ENCODE results near the gene SLC39A10. TPM values are rescaled to one million over a fixed set of nuclear protein-coding genes. Genes with fewer than 3 reads are reported as not detected.
A peak's percentile ranks its signal among the peaks of the same experiment; 100 is the strongest.

The SLC39A10 gene
- total RNA-seq, 1 experiment from 2014 or later, result 167 TPM

DNA sequence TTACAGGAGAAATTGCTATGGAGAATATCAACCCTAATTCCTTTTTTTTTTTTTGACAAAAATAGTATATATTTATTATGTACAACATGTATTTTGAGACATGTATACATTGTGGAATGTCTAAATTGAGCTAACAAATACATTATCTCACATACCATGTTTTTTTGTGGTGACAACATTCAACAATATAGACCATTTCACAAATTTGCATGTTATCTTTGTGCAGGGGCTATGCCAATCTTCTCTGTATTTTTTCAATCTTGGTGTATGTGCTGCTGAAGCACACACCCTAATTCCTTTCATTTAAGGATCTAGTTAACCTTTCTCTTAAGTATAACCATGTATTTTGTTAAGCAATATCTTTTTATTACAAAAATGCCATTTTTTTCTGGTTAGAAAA, 13.2 kb downstream of the SLC39A10 start:
- no peak for DNase-seq (ENCODE audit: low spot score)
- CTCF ChIA-PET, result interaction anchor here (0.7 to 1.5 kb wide), 2 partner anchors 9 to 10 kb away, joined by 3 to 6 read pairs; no protein-coding TSS in a partner anchor
- H3K4me1 Mint-ChIP-seq, result peaks cover 33% of the 10 kb centered on the region
- H3K9me3 Mint-ChIP-seq, result no peaks in the 10 kb centered on the region
- TF ChIP-seq NR1H2 (CRISPR knock-in tag; IDR thresholded peaks at IDR 0.05), result no peak
- TF ChIP-seq, protein P1, sequence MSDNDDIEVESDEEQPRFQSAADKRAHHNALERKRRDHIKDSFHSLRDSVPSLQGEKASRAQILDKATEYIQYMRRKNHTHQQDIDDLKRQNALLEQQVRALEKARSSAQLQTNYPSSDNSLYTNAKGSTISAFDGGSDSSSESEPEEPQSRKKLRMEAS (CRISPR knock-in tag; IDR thresholded peaks at IDR 0.05), result no peak
- TF ChIP-seq, protein P2, sequence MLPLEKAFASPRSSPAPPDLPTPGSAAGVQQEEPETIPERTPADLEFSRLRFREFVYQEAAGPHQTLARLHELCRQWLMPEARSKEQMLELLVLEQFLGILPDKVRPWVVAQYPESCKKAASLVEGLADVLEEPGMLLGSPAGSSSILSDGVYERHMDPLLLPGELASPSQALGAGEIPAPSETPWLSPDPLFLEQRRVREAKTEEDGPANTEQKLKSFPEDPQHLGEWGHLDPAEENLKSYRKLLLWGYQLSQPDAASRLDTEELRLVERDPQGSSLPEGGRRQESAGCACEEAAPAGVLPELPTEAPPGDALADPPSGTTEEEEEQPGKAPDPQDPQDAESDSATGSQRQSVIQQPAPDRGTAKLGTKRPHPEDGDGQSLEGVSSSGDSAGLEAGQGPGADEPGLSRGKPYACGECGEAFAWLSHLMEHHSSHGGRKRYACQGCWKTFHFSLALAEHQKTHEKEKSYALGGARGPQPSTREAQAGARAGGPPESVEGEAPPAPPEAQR (CRISPR knock-in tag; IDR thresholded peaks at IDR 0.05), result no peak
- TF ChIP-seq, protein P3, sequence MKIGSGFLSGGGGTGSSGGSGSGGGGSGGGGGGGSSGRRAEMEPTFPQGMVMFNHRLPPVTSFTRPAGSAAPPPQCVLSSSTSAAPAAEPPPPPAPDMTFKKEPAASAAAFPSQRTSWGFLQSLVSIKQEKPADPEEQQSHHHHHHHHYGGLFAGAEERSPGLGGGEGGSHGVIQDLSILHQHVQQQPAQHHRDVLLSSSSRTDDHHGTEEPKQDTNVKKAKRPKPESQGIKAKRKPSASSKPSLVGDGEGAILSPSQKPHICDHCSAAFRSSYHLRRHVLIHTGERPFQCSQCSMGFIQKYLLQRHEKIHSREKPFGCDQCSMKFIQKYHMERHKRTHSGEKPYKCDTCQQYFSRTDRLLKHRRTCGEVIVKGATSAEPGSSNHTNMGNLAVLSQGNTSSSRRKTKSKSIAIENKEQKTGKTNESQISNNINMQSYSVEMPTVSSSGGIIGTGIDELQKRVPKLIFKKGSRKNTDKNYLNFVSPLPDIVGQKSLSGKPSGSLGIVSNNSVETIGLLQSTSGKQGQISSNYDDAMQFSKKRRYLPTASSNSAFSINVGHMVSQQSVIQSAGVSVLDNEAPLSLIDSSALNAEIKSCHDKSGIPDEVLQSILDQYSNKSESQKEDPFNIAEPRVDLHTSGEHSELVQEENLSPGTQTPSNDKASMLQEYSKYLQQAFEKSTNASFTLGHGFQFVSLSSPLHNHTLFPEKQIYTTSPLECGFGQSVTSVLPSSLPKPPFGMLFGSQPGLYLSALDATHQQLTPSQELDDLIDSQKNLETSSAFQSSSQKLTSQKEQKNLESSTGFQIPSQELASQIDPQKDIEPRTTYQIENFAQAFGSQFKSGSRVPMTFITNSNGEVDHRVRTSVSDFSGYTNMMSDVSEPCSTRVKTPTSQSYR (CRISPR knock-in tag; IDR thresholded peaks at IDR 0.05), result no peak
- TF ChIP-seq FOXK1 (CRISPR knock-in tag; IDR thresholded peaks at IDR 0.05), result no peak
- no peak for TF ChIP-seq AFF4 (CRISPR knock-in tag; IDR thresholded peaks at IDR 0.05; ENCODE audit: borderline replicate concordance)
- no peak for TF ChIP-seq FOXJ3 (CRISPR knock-in tag; IDR thresholded peaks at IDR 0.05; ENCODE audit: borderline replicate concordance)
- TF ChIP-seq JUN (CRISPR knock-in tag; IDR thresholded peaks at IDR 0.05), result no peak
- TF ChIP-seq, protein P4, sequence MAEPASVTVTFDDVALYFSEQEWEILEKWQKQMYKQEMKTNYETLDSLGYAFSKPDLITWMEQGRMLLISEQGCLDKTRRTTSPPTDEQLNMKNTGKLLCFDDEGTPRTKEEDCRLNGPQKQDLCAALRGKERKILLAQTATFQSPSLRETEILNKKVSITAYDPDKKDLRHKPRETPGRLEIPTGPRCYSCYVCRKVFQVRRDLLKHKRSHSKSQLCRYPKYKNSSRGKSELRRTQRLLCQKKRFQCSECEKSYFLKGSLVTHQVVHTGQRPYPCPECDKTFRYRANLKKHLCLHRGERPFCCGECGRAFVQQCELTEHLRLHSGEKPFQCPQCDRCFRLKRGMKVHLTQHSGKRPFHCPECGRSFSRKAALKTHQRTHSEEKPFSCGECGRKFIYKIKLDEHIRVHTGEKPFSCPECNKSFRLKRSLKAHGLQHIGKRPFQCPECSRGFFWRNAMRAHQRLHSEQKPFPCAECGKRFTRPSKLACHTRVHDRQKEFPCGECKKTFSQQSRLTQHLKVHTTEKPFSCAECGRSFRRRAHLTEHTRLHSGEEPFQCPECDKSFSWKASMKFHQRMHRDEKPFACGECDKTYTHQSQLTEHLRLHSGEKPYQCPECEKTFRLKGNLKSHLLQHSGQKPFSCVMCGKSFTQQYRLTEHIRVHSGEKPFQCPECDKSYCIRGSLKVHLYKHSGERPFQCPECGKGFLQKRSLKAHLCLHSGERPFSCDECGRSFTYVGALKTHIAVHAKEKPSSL (CRISPR knock-in tag; conservative IDR thresholded peaks at IDR 0.05), result no peak
- TF ChIP-seq ATF6 (CRISPR knock-in tag; IDR thresholded peaks at IDR 0.05), result no peak
- no peak overlapping the region for H3K27ac Mint-ChIP-seq
- ATAC-seq, result no peak
- POLR2A ChIA-PET, result no interaction called here
- H3K36me3 Mint-ChIP-seq, result peaks cover 2% of the 10 kb centered on the region; the same call in 1 of the 2 replicates
- no peak overlapping the region for H3K4me3 Mint-ChIP-seq
- no peaks in the 10 kb centered on the region for H3K27me3 Mint-ChIP-seq (ENCODE audit: low read depth)

- H3K36me3 Mint-ChIP-seq, result peaks cover 11% of the 10 kb centered on the region
- no peak overlapping the region for H3K4me3 Mint-ChIP-seq
- DNase-seq (ENCODE audit: low spot score), result no peak
- H3K9me3 Mint-ChIP-seq, result no peaks in the 10 kb centered on the region
- H3K27ac Mint-ChIP-seq, result peak overlapping the region; percentile 84
- H3K27me3 Mint-ChIP-seq (ENCODE audit: low read depth), result no peaks in the 10 kb centered on the region
- ChIA-PET POLR2A (no interaction called here), CTCF (interaction anchor here (0.6 to 1.8 kb wide), 6 partner anchors 9 to 173 kb away, joined by 3 to 11 read pairs (median 6); partner anchors contain the start of gene SLC39A10)
- TF ChIP-seq, protein P5, sequence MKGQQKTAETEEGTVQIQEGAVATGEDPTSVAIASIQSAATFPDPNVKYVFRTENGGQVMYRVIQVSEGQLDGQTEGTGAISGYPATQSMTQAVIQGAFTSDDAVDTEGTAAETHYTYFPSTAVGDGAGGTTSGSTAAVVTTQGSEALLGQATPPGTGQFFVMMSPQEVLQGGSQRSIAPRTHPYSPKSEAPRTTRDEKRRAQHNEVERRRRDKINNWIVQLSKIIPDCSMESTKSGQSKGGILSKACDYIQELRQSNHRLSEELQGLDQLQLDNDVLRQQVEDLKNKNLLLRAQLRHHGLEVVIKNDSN (CRISPR knock-in tag; IDR thresholded peaks at IDR 0.05), result 0 out of 2 replicates have a peak, but pooled peaks have one; percentile 22
- TF ChIP-seq RORB (CRISPR knock-in tag; IDR thresholded peaks at IDR 0.05) (no peak), USF2 (CRISPR knock-in tag; IDR thresholded peaks at IDR 0.05) (peak; percentile 55; the same call in 1 of the 2 replicates)
- peak; percentile 35; the same call in 1 of the 2 replicates for ATAC-seq
- H3K4me1 Mint-ChIP-seq, result peaks cover 27% of the 10 kb centered on the region
These were observed 14.5 kb downstream of the SLC39A10 start for GRCh38 chr2:195671563-195671962.
